Smooth muscle cell (in vitro differentiated cells): ENCODE measurements around the gene TREH. TPM values are rescaled to one million over a fixed set of nuclear protein-coding genes. Genes with fewer than 3 reads are reported as not detected.

ENCODE experiments used
- DNase-seq: peaks from one replicate; lab custom pipeline; 2025; ENCODE audit not compliant: unreplicated experiment; lab: John Stamatoyannopoulos, UW
- H2AFZ ChIP-seq: fragments of 200-600 bp; sonication (generic); 2 replicates; pipeline ENCODE4 v1.6.0; 2016; ENCODE audit warnings: antibody characterized with exemption, low read depth, mild to moderate bottlenecking
- H3F3A ChIP-seq: fragments of 200-600 bp; sonication (generic); 2 replicates; pipeline ENCODE4 v1.6.0; 2017; ENCODE audit warnings: antibody characterized with exemption, low read depth
- H3K27ac ChIP-seq: fragments of 200-600 bp; sonication (generic); 2 replicates; pipeline ENCODE4 v1.5.1; 2016; ENCODE audit warnings: low read depth, mild to moderate bottlenecking
- H3K27me3 ChIP-seq: fragments of 200-600 bp; sonication (generic); 2 replicates; pipeline ENCODE4 v1.6.1; 2016; ENCODE audit warnings: low read depth, mild to moderate bottlenecking
- H3K36me3 ChIP-seq: fragments of 200-600 bp; sonication (generic); 2 replicates; pipeline ENCODE4 v1.5.1; 2016; ENCODE audit warnings: low read depth
- H3K4me1 ChIP-seq: fragments of 200-600 bp; sonication (generic); 2 replicates; pipeline ENCODE4 v1.5.1; 2016; ENCODE audit warnings: low read depth
- H3K4me2 ChIP-seq: fragments of 200-600 bp; sonication (generic); 2 replicates; pipeline ENCODE4 v1.6.0; 2016; ENCODE audit warnings: mild to moderate bottlenecking
- H3K4me3 ChIP-seq: fragments of 200-600 bp; sonication (generic); 2 replicates; pipeline ENCODE4 v1.5.1; 2016; ENCODE audit warnings: mild to moderate bottlenecking
- H3K79me2 ChIP-seq: fragments of 200-600 bp; sonication (generic); 2 replicates; pipeline ENCODE4 v1.6.0; 2016; ENCODE audit warnings: low read depth, mild to moderate bottlenecking
- H3K9ac ChIP-seq: fragments of 200-600 bp; sonication (generic); 2 replicates; pipeline ENCODE4 v1.6.0; 2016; ENCODE audit warnings: low read depth
- H3K9me3 ChIP-seq: fragments of 200-600 bp; sonication (generic); replicated peaks from 2 replicates; pipeline ENCODE4 v1.5.1; 2016; ENCODE audit warnings: low read depth
- H4K20me1 ChIP-seq: fragments of 200-600 bp; sonication (generic); 2 replicates; pipeline ENCODE4 v1.6.0; 2016; ENCODE audit warnings: low read depth
- CTCF ChIP-seq: fragments of 200-600 bp; sonication (generic); IDR thresholded peaks from 2 replicates; pipeline ENCODE4 v1.5.1; 2017; ENCODE audit warnings: borderline replicate concordance, mild to moderate bottlenecking, antibody characterized with exemption; ENCODE audit not compliant: insufficient read depth, poor library complexity, severe bottlenecking
- WGBS: methylation state at CpG from one replicate; pipeline ENCODE4 v1.1.7; 2016; ENCODE audit warnings: low lambda C conversion rate; 5-methylcytosine and 5-hydroxymethylcytosine counted together
- polyA plus RNA-seq: library from polyadenylated mRNA; unstranded; fragments of >200 nt; fragmentation: Nextera tagmentation; extraction: Ambion mirVana; gene quantifications from 2 replicates; pipeline ENCODE4 v1.2.1, GENCODE V29; 2016
- total RNA-seq: library from RNA; depleted of rRNA; stranded (reverse); fragments of >200 nt; gene quantifications from 2 replicates; pipeline ENCODE4 v1.2.3, GENCODE V29; 2014

Gene TREH
- total and polyA plus RNA-seq, 2 experiments from 2014 or later: 0.49 TPM; not detected in 1

GRCh38 chr11:118671254-118671653 is 8.2 kb downstream of the TREH start:
- no peaks in the 10 kb centered on the region for H3K9me3 ChIP-seq
- H3K4me1 ChIP-seq: no peaks in the 10 kb centered on the region
- H3K4me2 ChIP-seq: no peak overlapping the region
- H2AFZ ChIP-seq: no peak overlapping the region
- no peaks in the 10 kb centered on the region for H4K20me1 ChIP-seq
- H3K4me3 ChIP-seq: no peak overlapping the region
- H3K27me3 ChIP-seq: no peaks in the 10 kb centered on the region
- no peaks in the 10 kb centered on the region for H3K36me3 ChIP-seq
- TF ChIP-seq CTCF: no peak
- no peak for DNase-seq
- H3K79me2 ChIP-seq: no peaks in the 10 kb centered on the region
- H3K9ac ChIP-seq: no peak overlapping the region
- H3K27ac ChIP-seq: no peak overlapping the region
- H3F3A ChIP-seq: no peaks in the 10 kb centered on the region
- WGBS: 100% methylated on average over 2 of the region's 2 CpGs

GRCh38 chr11:118670063-118670462 is 9.4 kb downstream of the TREH start:
- Histone ChIP-seq H3K4me3 (no peak overlapping the region), H3K36me3 (no peaks in the 10 kb centered on the region), H3K9me3 (no peaks in the 10 kb centered on the region), H4K20me1 (no peaks in the 10 kb centered on the region), H3K79me2 (no peaks in the 10 kb centered on the region), H3K27ac (no peak overlapping the region), H3K4me1 (no peaks in the 10 kb centered on the region), H3K4me2 (no peak overlapping the region), H3K27me3 (no peaks in the 10 kb centered on the region), H3K9ac (no peak overlapping the region), H3F3A (no peaks in the 10 kb centered on the region), H2AFZ (no peak overlapping the region)
- TF ChIP-seq CTCF: no peak
- 69% methylated on average over 2 of the region's 2 CpGs for WGBS
- DNase-seq: no peak

- Histone ChIP-seq H3K4me3 (no peak overlapping the region), H3K9ac (no peak overlapping the region), H3K79me2 (no peaks in the 10 kb centered on the region), H3K36me3 (no peaks in the 10 kb centered on the region), H3K4me1 (no peaks in the 10 kb centered on the region), H3F3A (no peaks in the 10 kb centered on the region), H2AFZ (no peak overlapping the region), H4K20me1 (no peaks in the 10 kb centered on the region), H3K9me3 (no peaks in the 10 kb centered on the region), H3K27ac (no peak overlapping the region), H3K4me2 (no peak overlapping the region), H3K27me3 (no peaks in the 10 kb centered on the region)
- WGBS: 83% methylated on average over 5 of the region's 5 CpGs
- TF ChIP-seq CTCF: no peak
- no peak for DNase-seq
These were observed 13.1 kb downstream of the TREH start for GRCh38 chr11:118666371-118666770.

- H3K9ac ChIP-seq: no peak overlapping the region
- no peak for TF ChIP-seq CTCF
- H3K4me3 ChIP-seq: no peak overlapping the region
- H3K36me3 ChIP-seq: no peaks in the 10 kb centered on the region
- no peaks in the 10 kb centered on the region for H3K4me1 ChIP-seq
- H3K9me3 ChIP-seq: no peaks in the 10 kb centered on the region
- peaks cover 9% of the 10 kb centered on the region for H4K20me1 ChIP-seq
- 66% methylated on average over 3 of the region's 3 CpGs for WGBS
- H3K79me2 ChIP-seq: no peaks in the 10 kb centered on the region
- no peak overlapping the region for H3K4me2 ChIP-seq
- no peak overlapping the region for H3K27ac ChIP-seq
- H3K27me3 ChIP-seq: no peaks in the 10 kb centered on the region
- no peak overlapping the region for H2AFZ ChIP-seq
- DNase-seq: no peak
- H3F3A ChIP-seq: no peaks in the 10 kb centered on the region
These were observed 15.5 kb downstream of the TREH start for GRCh38 chr11:118663902-118664301.
